Uterus (tissue), 4 donors: Measurements from ENCODE around the gene PLEKHA4. TPM values are rescaled to one million over a fixed set of nuclear protein-coding genes. Genes with fewer than 3 reads are reported as not detected.
"Not testable (repeated sequence)": the region's sequence is repeated elsewhere in the genome, so short reads cannot be mapped to it uniquely, and the experiment has no call there.

Experiments
- DNase-seq, 2 donors: peaks; one replicate each; pipeline ENCODE4 v3.0.0-alpha.2; 2019 to 2020
- H3K27ac ChIP-seq, 2 donors: fragments of 200-600 bp; sonication (generic); 1 replicate in 1 of 2; 2 replicates in 1 of 2; pipeline ENCODE4 v1.5.1; 2016 to 2018
- H3K27me3 ChIP-seq, 2 donors: fragments of 200-600 bp; sonication (generic); one replicate each; pipeline ENCODE4 v1.5.1; 2018 to 2019; ENCODE audit warnings: control low read depth in 1 of 2
- H3K36me3 ChIP-seq, 2 donors: fragments of 200-600 bp; sonication (generic); one replicate each; pipeline ENCODE4 v1.5.1; 2019; ENCODE audit warnings: control low read depth in 1 of 2
- H3K4me1 ChIP-seq, 2 donors: fragments of 200-600 bp; sonication (generic); one replicate each; pipeline ENCODE4 v1.5.1; 2018 to 2019; ENCODE audit warnings: control low read depth in 1 of 2
- H3K4me3 ChIP-seq, 2 donors: fragments of 200-600 bp; sonication (generic); 1 replicate in 1 of 2; 2 replicates in 1 of 2; pipeline ENCODE4 v1.5.1; 2018 to 2019; ENCODE audit warnings: mild to moderate bottlenecking in 1 of 2
- H3K9me3 ChIP-seq, 2 donors: fragments of 200-600 bp; sonication (generic); one replicate each; pipeline ENCODE4 v1.5.1; 2019; ENCODE audit warnings: control low read depth in 1 of 2
- CTCF ChIP-seq, 4 experiments: fragments of 200-600 bp in 2 of 4; fragments of 450-650 bp in 2 of 4; sonication (generic) in 2 of 4; IDR thresholded peaks; one replicate each; pipeline ENCODE4 v1.5.1; 2016 to 2019; ENCODE audit warnings: antibody characterized with exemption in 4 of 4, mild to moderate bottlenecking in 2 of 4, moderate library complexity in 1 of 4
- POLR2A ChIP-seq, 2 donors: fragments of 450-650 bp; IDR thresholded peaks; one replicate each; pipeline ENCODE4 v1.6.1; 2016; ENCODE audit warnings: antibody characterized with exemption in 2 of 2, mild to moderate bottlenecking in 1 of 2, moderate library complexity in 1 of 2
- intact Hi-C: fragments of 100-400 bp; cut with DNase I; formaldehyde crosslinking; loops from one replicate; pipeline ENCODE4 v1.15.1; 2023; ENCODE audit warnings: low total_unique reads
- small RNA-seq: library from RNA; depleted of rRNA; stranded (forward); fragments of <200 nt; gene quantifications from one replicate; pipeline ENCODE3, GENCODE V24; 2016
- total RNA-seq, 4 donors: library from RNA; depleted of rRNA in 3 of 4; stranded (reverse); fragments of >200 nt in 3 of 4; gene quantifications; one replicate each; pipeline versions ENCODE4 v1.1.0 to v1.2.4, GENCODE V29; 2014 to 2023
- donor health status: DM: yes; HTN: yes; CAD: no.

PLEKHA4 gene
- total RNA-seq, 4 donors from 2014 or later = 1.3 to 60.4 (median 10.4) TPM

GRCh38 chr19:48795685-48796070 is 72.7 kb downstream of the PLEKHA4 start:
- no peak for TF ChIP-seq CTCF (IDR thresholded peaks at IDR 0.05)
- TF ChIP-seq POLR2A (IDR thresholded peaks at IDR 0.05) = no peak
- peak overlapping the region; percentile 91 to 96 for H3K27ac ChIP-seq
- intact Hi-C loops = loop anchor here (2.0 kb wide), 1 partner anchor 41 kb away; the partner anchor contains the start of gene HSD17B14
- no peak overlapping the region for H3K4me3 ChIP-seq
- peaks cover 0 to 11% of the 10 kb centered on the region in 2 donors for H3K4me1 ChIP-seq
- no peaks in the 10 kb centered on the region for H3K27me3 ChIP-seq
- DNase-seq = peak; percentile 77 to 81
- H3K9me3 ChIP-seq = no peaks in the 10 kb centered on the region
- no peaks in the 10 kb centered on the region for H3K36me3 ChIP-seq

GRCh38 chr19:48795055-48795684 is 73.2 kb downstream of the PLEKHA4 start:
- Histone ChIP-seq H3K36me3 (no peaks in the 10 kb centered on the region), H3K27ac (peak overlapping the region; percentile 91 to 96), H3K4me3 (peak overlapping the region; percentile 22 to 26), H3K9me3 (no peaks in the 10 kb centered on the region), H3K4me1 (peaks cover 0 to 11% of the 10 kb centered on the region in 2 donors), H3K27me3 (no peaks in the 10 kb centered on the region)
- TF ChIP-seq CTCF (IDR thresholded peaks at IDR 0.05) = peak; percentile 95 to 98 (median 97)
- peak in 1 of 2 donors; percentile 46 for TF ChIP-seq POLR2A (IDR thresholded peaks at IDR 0.05)
- DNase-seq = peak; percentile 90 to 93
- intact Hi-C loops = loop anchor here (2.0 kb wide), 1 partner anchor 42 kb away; the partner anchor contains the start of gene HSD17B14

DNA sequence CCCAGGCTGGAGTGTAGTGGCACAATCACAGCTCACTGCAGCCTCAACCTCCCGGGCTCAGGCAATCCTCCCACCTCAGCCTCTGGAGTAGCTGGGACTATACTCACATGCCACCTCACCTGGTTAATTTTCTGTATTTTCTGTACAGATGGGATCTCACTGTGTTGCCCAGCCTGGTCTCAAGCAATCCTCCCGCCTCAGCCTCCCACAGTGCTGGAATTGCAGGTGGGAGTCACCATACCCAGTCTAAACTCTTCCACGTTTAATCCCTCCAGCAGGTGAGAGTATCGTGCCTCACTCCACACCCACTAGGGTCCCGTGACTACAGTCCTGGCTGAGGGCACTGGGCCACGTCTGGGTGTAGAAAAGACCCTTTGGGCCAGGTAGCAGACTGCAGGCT is 74.1 kb downstream of the PLEKHA4 start:
- Histone ChIP-seq H3K4me1 (peaks cover 0 to 11% of the 10 kb centered on the region in 2 donors), H3K27me3 (no peaks in the 10 kb centered on the region), H3K9me3 (no peaks in the 10 kb centered on the region), H3K36me3 (no peaks in the 10 kb centered on the region), H3K27ac (peak overlapping the region; percentile 91 to 96), H3K4me3 (no peak overlapping the region)
- no peak for DNase-seq
- TF ChIP-seq CTCF (IDR thresholded peaks at IDR 0.05) = no peak
- TF ChIP-seq POLR2A (IDR thresholded peaks at IDR 0.05) = no peak
- intact Hi-C loops = loop anchor here (2.0 kb wide), 1 partner anchor 43 kb away; the partner anchor contains the start of gene HSD17B14

GRCh38 chr19:48793271-48793670 is 75.1 kb downstream of the PLEKHA4 start:
- intact Hi-C loops = no loop called here
- H3K4me1 ChIP-seq = peaks cover 0 to 11% of the 10 kb centered on the region in 2 donors
- no peak for TF ChIP-seq CTCF (IDR thresholded peaks at IDR 0.05)
- TF ChIP-seq POLR2A (IDR thresholded peaks at IDR 0.05) = no peak

GRCh38 chr19:48787331-48787730 is 81.1 kb downstream of the PLEKHA4 start:
- H3K4me1 ChIP-seq, H3K27me3 ChIP-seq, DNase-seq, H3K9me3 ChIP-seq, H3K4me3 ChIP-seq, H3K36me3 ChIP-seq, H3K27ac ChIP-seq: not testable (repeated sequence)
- intact Hi-C loops = loop anchor here (10.0 kb wide), 1 partner anchor 187 kb away; no protein-coding TSS in a partner anchor

More at GRCh38 chr19:48793271-48793670, 75.1 kb downstream of the PLEKHA4 start:
- no peak for DNase-seq
- H3K36me3 ChIP-seq = no peaks in the 10 kb centered on the region
- no peak overlapping the region for H3K4me3 ChIP-seq
- no peaks in the 10 kb centered on the region for H3K9me3 ChIP-seq
- H3K27ac ChIP-seq = no peak overlapping the region
- no peaks in the 10 kb centered on the region for H3K27me3 ChIP-seq

Small RNAs within 50 kb of the gene (small RNA-seq; reads per million reads assigned to genes)
- not detected for gene RNU6-317P

Other genes starting within 250 kb of the PLEKHA4 start
- gene RPL18, start 249.4 kb downstream of the PLEKHA4 start, total RNA-seq = 1,000 to 10,000 TPM; 1,515 to 5,795 (median 3,195) TPM
- gene SPHK2, start 249.1 kb downstream of the PLEKHA4 start, total RNA-seq = 10 to 100 TPM; 10.0 to 27.2 (median 21.7) TPM
- 10 to 100 TPM in 2 of 4 donors, 1 to 10 TPM in 1, not detected in 1; 3.1 to 29.8 (median 11.3) TPM for gene DBP, start 231.2 kb downstream of the PLEKHA4 start, total RNA-seq
- gene CA11, start 222.4 kb downstream of the PLEKHA4 start, total RNA-seq = 10 to 100 TPM in 2 of 4 donors, under 1 TPM in 2; 0.51 to 55.1 (median 8.1) TPM
- 1 to 10 TPM in 2 of 4 donors, not detected in 2; 1.1 to 4.1 TPM for gene NTN5, start 195.6 kb downstream of the PLEKHA4 start, total RNA-seq
- 1 to 10 TPM in 1 of 4 donors, not detected in 3; 1.0 TPM for gene FUT2, start 172.6 kb downstream of the PLEKHA4 start, total RNA-seq
- gene MAMSTR, start 148.9 kb downstream of the PLEKHA4 start, total RNA-seq = 10 to 100 TPM in 1 of 4 donors, 1 to 10 TPM in 1, under 1 TPM in 1, not detected in 1; 0.26 to 24.2 (median 3.0) TPM
- gene RASIP1, start 128.0 kb downstream of the PLEKHA4 start, total RNA-seq = 100 to 1,000 TPM in 1 of 4 donors, 10 to 100 TPM in 2, 1 to 10 TPM in 1; 5.9 to 105 (median 31.9) TPM
- gene IZUMO1, start 121.7 kb downstream of the PLEKHA4 start, total RNA-seq = 1 to 10 TPM in 1 of 4 donors, under 1 TPM in 1, not detected in 2; under 0.01 to 2.3 TPM
- gene FUT1, start 116.0 kb downstream of the PLEKHA4 start, total RNA-seq = 10 to 100 TPM in 1 of 4 donors, 1 to 10 TPM in 3; 1.5 to 17.7 (median 4.4) TPM
- gene FGF21, start 113.1 kb downstream of the PLEKHA4 start, total RNA-seq = not detected
- gene BCAT2, start 57.6 kb downstream of the PLEKHA4 start, total RNA-seq = 10 to 100 TPM in 3 of 4 donors, 1 to 10 TPM in 1; 9.2 to 54.3 (median 24.6) TPM
- 10 to 100 TPM in 1 of 4 donors, 1 to 10 TPM in 3; 5.6 to 31.9 (median 8.7) TPM for gene HSD17B14, start 32.1 kb downstream of the PLEKHA4 start, total RNA-seq
- 10 to 100 TPM; 28.6 to 53.0 (median 30.9) TPM for gene PPP1R15A, start 3.8 kb upstream of the PLEKHA4 start, total RNA-seq
- under 1 TPM in 2 of 4 donors, not detected in 2; 0.14 to 0.70 TPM for gene TULP2, start 30.1 kb upstream of the PLEKHA4 start, total RNA-seq
- gene NUCB1, start 31.7 kb upstream of the PLEKHA4 start, total RNA-seq = 100 to 1,000 TPM in 3 of 4 donors, 10 to 100 TPM in 1; 98.5 to 211 (median 173) TPM
- gene DHDH, start 65.1 kb upstream of the PLEKHA4 start, total RNA-seq = under 1 TPM in 2 of 4 donors, not detected in 2; 0.41 to 0.95 TPM
- 10 to 100 TPM; 16.5 to 84.5 (median 39.5) TPM for gene BAX, start 86.3 kb upstream of the PLEKHA4 start, total RNA-seq
- gene FTL, start 96.7 kb upstream of the PLEKHA4 start, total RNA-seq = 1,000 to 10,000 TPM in 3 of 4 donors, 100 to 1,000 TPM in 1; 472 to 2,968 (median 1,570) TPM
- 10 to 100 TPM in 3 of 4 donors, 1 to 10 TPM in 1; 4.9 to 39.8 (median 16.6) TPM for gene GYS1, start 124.7 kb upstream of the PLEKHA4 start, total RNA-seq
- 100 to 1,000 TPM in 1 of 4 donors, 10 to 100 TPM in 3; 51.9 to 109 (median 77.7) TPM for gene RUVBL2, start 125.3 kb upstream of the PLEKHA4 start, total RNA-seq
- not detected for gene LHB, start 148.5 kb upstream of the PLEKHA4 start, total RNA-seq
- gene CGB3, start 155.7 kb upstream of the PLEKHA4 start, total RNA-seq = not detected
- gene CGB2, start 163.3 kb upstream of the PLEKHA4 start, total RNA-seq = not detected
- not detected for gene CGB1, start 168.3 kb upstream of the PLEKHA4 start, total RNA-seq
- not detected for gene CGB5, start 175.2 kb upstream of the PLEKHA4 start, total RNA-seq
- gene CGB8, start 180.5 kb upstream of the PLEKHA4 start, total RNA-seq = not detected
- gene CGB7, start 189.1 kb upstream of the PLEKHA4 start, total RNA-seq = not detected
- 1 to 10 TPM in 1 of 4 donors, under 1 TPM in 1, not detected in 2; 0.64 to 2.2 TPM for gene NTF4, start 196.2 kb upstream of the PLEKHA4 start, total RNA-seq
- gene KCNA7, start 204.1 kb upstream of the PLEKHA4 start, total RNA-seq = not detected
- 100 to 1,000 TPM; 196 to 462 (median 289) TPM for gene SNRNP70, start 216.8 kb upstream of the PLEKHA4 start, total RNA-seq
- gene LIN7B, start 245.8 kb upstream of the PLEKHA4 start, total RNA-seq = 10 to 100 TPM in 1 of 4 donors, 1 to 10 TPM in 2, not detected in 1; 5.1 to 15.2 (median 5.7) TPM